ENCODE data around the gene USB1.
"Not testable (repeated sequence)": the region's sequence is repeated elsewhere in the genome, so short reads cannot be mapped to it uniquely, and the experiment has no call there.

USB1 gene

GRCh38 chr16:57970319-57970718 lies 30.9 kb upstream of the USB1 start:
- DNase-seq = no peak

- DNase-seq = no peak
Measured at GRCh38 chr16:57970970-57971369, 30.2 kb upstream of the USB1 start, which contains the start of gene CNGB1. TSS of gene CNGB1 (minus strand) at chr16:57971128. CDS start at chr16:57967286, 3,842 bp downstream.

- no peak for DNase-seq
Measured at GRCh38 chr16:57971848-57972247, 29.4 kb upstream of the USB1 start.

- DNase-seq = no peak
Measured at GRCh38 chr16:57972306-57972705, 28.9 kb upstream of the USB1 start.

- no peak for DNase-seq
Measured at GRCh38 chr16:57976331-57976796, 24.8 kb upstream of the USB1 start.

- no peak for DNase-seq
Measured at GRCh38 chr16:57977418-57978069, 23.7 kb upstream of the USB1 start.

- not testable (repeated sequence) for DNase-seq
Measured at GRCh38 chr16:57978070-57978465, 23.1 kb upstream of the USB1 start.

- DNase-seq = no peak
Measured at GRCh38 chr16:57979006-57979585, 22.1 kb upstream of the USB1 start.

- DNase-seq = no peak
Measured at GRCh38 chr16:57981636-57982035, 19.6 kb upstream of the USB1 start.

GRCh38 chr16:57982385-57982784 lies 18.8 kb upstream of the USB1 start:
- no peak for DNase-seq

- no peak for DNase-seq
Measured at GRCh38 chr16:57984443-57985203, 16.6 kb upstream of the USB1 start.

- DNase-seq = no peak
Measured at GRCh38 chr16:57985204-57986181, 15.7 kb upstream of the USB1 start.

- no peak for DNase-seq
Measured at GRCh38 chr16:57986196-57986595, 15.0 kb upstream of the USB1 start.

- no peak for DNase-seq
Measured at GRCh38 chr16:57987441-57988177, 13.6 kb upstream of the USB1 start.

- no peak for DNase-seq
Measured at GRCh38 chr16:57988929-57989328, 12.3 kb upstream of the USB1 start.

- DNase-seq = no peak
Measured at GRCh38 chr16:57991551-57992059, 9.6 kb upstream of the USB1 start.

GRCh38 chr16:57992084-57992483 lies 9.1 kb upstream of the USB1 start:
- no peak for DNase-seq

- DNase-seq = no peak
Measured at GRCh38 chr16:57993438-57993837, 7.8 kb upstream of the USB1 start.

- DNase-seq = no peak
Measured at GRCh38 chr16:57993897-57994296, 7.3 kb upstream of the USB1 start.

GRCh38 chr16:57994361-57994760 lies 6.8 kb upstream of the USB1 start:
- DNase-seq = no peak

GRCh38 chr16:57994778-57995177 lies 6.4 kb upstream of the USB1 start:
- no peak for DNase-seq

Measured in SHP77 treated with DMSO at 0.1 percent for 48 hours (cell line).